Adrenal gland (tissue), 5 donors: ENCODE measurements around the gene CXXC5.

Source experiments
- CTCF ChIP-seq, 6 experiments: fragments of 450-650 bp in 4 of 6; fragments of 200-600 bp in 2 of 6; sonication (generic) in 1 of 6; IDR thresholded peaks; 1 replicate in 5 of 6; 2 replicates in 1 of 6; pipeline versions ENCODE4 v1.5.1 to v1.8.0; 2016 to 2021; ENCODE audit warnings: antibody characterized with exemption in 6 of 6, mild to moderate bottlenecking in 2 of 6, moderate library complexity in 1 of 6
- POLR2A ChIP-seq, 2 donors: fragments of 450-650 bp; IDR thresholded peaks; one replicate each; pipeline ENCODE4 v1.6.1; 2017; ENCODE audit warnings: antibody characterized with exemption in 2 of 2, mild to moderate bottlenecking in 2 of 2, moderate library complexity in 1 of 2
- donor health status: DM: no; HTN: no; CAD: no.

GRCh38 chr5:139635606-139636206 lies 12.4 kb upstream of the CXXC5 start:
- TF ChIP-seq CTCF (IDR thresholded peaks at IDR 0.05): peak; percentile 35 to 69 (median 56)
- no peak for TF ChIP-seq POLR2A (IDR thresholded peaks at IDR 0.05)
